Endothelial cell of umbilical vein (primary cell): ENCODE results near the gene PRKCSH. TPM values are rescaled to one million over a fixed set of nuclear protein-coding genes. Genes with fewer than 3 reads are reported as not detected.

Experiments
- BruUV-seq: library from RNA; stranded (reverse); fragments of 400-500 nt; replicated peaks from 2 replicates; lab custom pipeline; 2021; lab: Mats Ljungman, UMichigan
- CTCF ChIA-PET: fragments of 300-600, 350-600 bp; sonication (Branson Sonifier 250); formaldehyde crosslinking; loops from one replicate; lab custom pipeline; 2021; ENCODE audit warnings: antibody characterized with exemption, inconsistent platforms; lab: Charles Lee
- POLR2A ChIA-PET: fragments of 300-600, 350-600 bp; sonication (Branson Sonifier 250); formaldehyde crosslinking; loops from one replicate; lab custom pipeline; 2021; ENCODE audit warnings: antibody characterized with exemption, inconsistent platforms; lab: Charles Lee
- DNase-seq: peaks from one replicate; pipeline ENCODE4 v3.0.0-alpha.2; 2011; ENCODE audit warnings: low read depth, low spot score
- FAIRE-seq: peaks from 2 replicates; lab custom pipeline; 2011; peaks lifted over from hg19 to GRCh38; lab: Jason Lieb, UNC
- H2AFZ ChIP-seq: 2 replicates; pipeline ENCODE4 v1.6.0; 2012; ENCODE audit warnings: low read depth, low read length, control low read depth, inconsistent platforms
- H3K27ac ChIP-seq: 2 replicates; pipeline ENCODE4 v1.5.1; 2011; ENCODE audit warnings: low read depth, mild to moderate bottlenecking, control low read depth, low read length, moderate library complexity; ENCODE audit not compliant: insufficient read depth
- H3K27me3 ChIP-seq, 2 experiments: 2 replicates each; pipeline versions ENCODE4 v1.6.0 to v1.6.1; 2011; ENCODE audit warnings: low read length in 2 of 2, mixed read lengths in 1 of 2; ENCODE audit not compliant: control insufficient read depth in 2 of 2, insufficient read depth in 2 of 2
- H3K36me3 ChIP-seq, 2 experiments: 2 replicates in 1 of 2; 3 replicates in 1 of 2; pipeline ENCODE4 v1.5.1; 2011; ENCODE audit warnings: low read length in 2 of 2, mild to moderate bottlenecking in 1 of 2, moderate library complexity in 1 of 2; ENCODE audit not compliant: control insufficient read depth in 2 of 2, insufficient read depth in 2 of 2; ENCODE audit errors: extremely low read depth in 1 of 2
- H3K4me1 ChIP-seq: 3 replicates; pipeline ENCODE4 v1.5.1; 2011; ENCODE audit warnings: mild to moderate bottlenecking, low read length; ENCODE audit not compliant: control insufficient read depth, insufficient read depth; ENCODE audit errors: extremely low read depth
- H3K4me2 ChIP-seq: 2 replicates; pipeline ENCODE4 v1.6.1; 2011; ENCODE audit warnings: low read length, control low read depth, mixed read lengths; ENCODE audit not compliant: insufficient read depth
- H3K4me3 ChIP-seq, 3 experiments: fragments of 200-600 bp in 1 of 3; sonication (generic), shearing (Covaris generic) in 1 of 3; replicated peaks in 1 of 3; 2 replicates each; pipeline ENCODE4 v1.5.1; 2011 to 2016; ENCODE audit warnings: control low read depth in 3 of 3, low read length in 3 of 3, mild to moderate bottlenecking in 2 of 3, inconsistent platforms in 1 of 3, low read depth in 1 of 3, moderate library complexity in 1 of 3; ENCODE audit not compliant: insufficient read depth in 1 of 3
- H3K79me2 ChIP-seq: 2 replicates; pipeline ENCODE4 v1.6.0; 2012; ENCODE audit warnings: low read length, inconsistent platforms; ENCODE audit not compliant: control insufficient read depth, insufficient read depth
- H3K9ac ChIP-seq: replicated peaks from 2 replicates; pipeline ENCODE3; 2011; ENCODE audit warnings: low read length, control low read depth; ENCODE audit not compliant: insufficient read depth; ENCODE audit errors: extremely low read depth
- H3K9me1 ChIP-seq: replicated peaks from 3 replicates; pipeline ENCODE4 v1.6.0; 2011; ENCODE audit warnings: mild to moderate bottlenecking, low read length; ENCODE audit not compliant: control insufficient read depth, insufficient read depth; ENCODE audit errors: extremely low read depth
- H3K9me3 ChIP-seq: replicated peaks from 2 replicates; pipeline ENCODE4 v1.5.1; 2012; ENCODE audit warnings: low read length, inconsistent platforms; ENCODE audit not compliant: control insufficient read depth, insufficient read depth
- H4K20me1 ChIP-seq: replicated peaks from 2 replicates; pipeline ENCODE3; 2011; ENCODE audit warnings: mild to moderate bottlenecking, low read length; ENCODE audit not compliant: control insufficient read depth, insufficient read depth; ENCODE audit errors: extremely low read depth
- EZH2 ChIP-seq: IDR thresholded peaks from 2 replicates; pipeline ENCODE4 v1.6.1; 2012; ENCODE audit warnings: borderline replicate concordance, low read depth, mild to moderate bottlenecking, moderate library complexity, low read length, inconsistent platforms; ENCODE audit not compliant: severe bottlenecking
- FOS ChIP-seq: IDR thresholded peaks from 2 replicates; pipeline ENCODE4 v1.6.1; 2011; ENCODE audit warnings: mild to moderate bottlenecking, low read length, moderate library complexity, borderline replicate concordance; ENCODE audit not compliant: insufficient read depth
- GATA2 ChIP-seq: IDR thresholded peaks from 2 replicates; pipeline ENCODE4 v1.7.0; 2011; ENCODE audit warnings: low read depth, mild to moderate bottlenecking, moderate library complexity, mixed read lengths, low read length; ENCODE audit not compliant: insufficient read length, insufficient read depth
- JUN ChIP-seq: IDR thresholded peaks from 2 replicates; pipeline ENCODE4 v1.6.1; 2011; ENCODE audit warnings: borderline replicate concordance, low read depth; ENCODE audit not compliant: insufficient read length, insufficient read depth
- MAX ChIP-seq: IDR thresholded peaks from 2 replicates; pipeline ENCODE4 v1.6.1; 2011; ENCODE audit not compliant: insufficient read depth, insufficient read length
- MYC ChIP-seq: IDR thresholded peaks from one replicate; pipeline ENCODE4 v1.6.1; 2011; ENCODE audit warnings: mild to moderate bottlenecking, low read depth, low read length
- POLR2A ChIP-seq: IDR thresholded peaks from 2 replicates; pipeline ENCODE4 v1.6.1; 2012; ENCODE audit warnings: low read depth, mild to moderate bottlenecking, control low read depth, low read length
- POLR2AphosphoS5 ChIP-seq: IDR thresholded peaks from 2 replicates; pipeline ENCODE4 v1.6.1; 2012; ENCODE audit warnings: low read depth, mild to moderate bottlenecking, control low read depth, low read length, moderate library complexity; ENCODE audit not compliant: insufficient read depth
- dilution Hi-C: fragments of 300-500 bp; cut with MboI; formaldehyde crosslinking; loops from one replicate; pipeline ENCODE4 v1.15.0; 2019; ENCODE audit warnings: low sequenced_read_pairs; ENCODE audit not compliant: extremely low pct_ligation_motif_present
- intact Hi-C: fragments of 100-400 bp; cut with micrococcal nuclease; formaldehyde crosslinking; loops from one replicate; pipeline ENCODE4 v1.10.0; 2022
- polyA plus RNA-seq, 4 experiments: library from polyadenylated mRNA; depleted of rRNA in 3 of 4; stranded (reverse) in 3 of 4; unstranded in 1 of 4; fragments of >200 nt; gene quantifications; 2 replicates each; pipeline versions ENCODE4 v1.2.1 to v1.2.3, GENCODE V29; 2011 to 2012; ENCODE audit warnings: missing spikeins in 1 of 4
- total RNA-seq: library from RNA; stranded (reverse); gene quantifications from 2 replicates; pipeline ENCODE4 v1.2.3, GENCODE V29; 2021
- TF ChIP-seq, protein P1 (sequence below), 2 donors: IDR thresholded peaks; 1 replicate in 1 of 2; 2 replicates in 1 of 2; pipeline ENCODE4 v1.5.1; 2011; ENCODE audit warnings: low read length in 2 of 2, mild to moderate bottlenecking in 2 of 2, moderate library complexity in 2 of 2, control low read depth in 1 of 2, inconsistent platforms in 1 of 2, low read depth in 1 of 2; ENCODE audit not compliant: insufficient read depth in 1 of 2; ENCODE audit errors: extremely low read depth in 1 of 2

Gene PRKCSH
- total and polyA plus RNA-seq, 2 donors (not counting 3 experiments of a cell fraction or from before 2014, with no cell fraction given) = 215 to 425 TPM

DNA sequence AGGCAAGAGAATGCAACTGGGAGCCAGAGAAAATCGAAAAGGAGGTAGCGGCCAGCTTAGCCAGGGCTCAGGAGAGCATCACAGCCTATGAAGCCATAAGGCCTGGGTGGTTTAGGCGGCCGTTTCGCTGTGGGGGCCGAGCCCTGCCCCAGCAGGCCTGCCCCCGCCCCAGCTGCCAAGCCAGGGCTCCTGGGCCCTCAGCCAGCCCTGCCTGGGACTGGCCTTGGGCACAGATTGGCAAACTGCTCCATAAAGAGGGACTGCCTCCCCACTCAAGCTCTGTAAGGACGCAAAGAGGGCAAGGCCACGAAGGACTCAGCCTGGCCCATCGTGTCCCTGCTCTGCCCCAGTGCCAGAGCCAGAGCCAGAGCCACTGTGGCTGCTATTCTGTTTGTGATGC, 60.0 kb downstream of the PRKCSH start:
- H3K4me3 ChIP-seq = no peak overlapping the region
- no peak overlapping the region for H2AFZ ChIP-seq
- H3K9ac ChIP-seq = no peak overlapping the region
- no TSS peak for BruUV-seq
- no peaks in the 10 kb centered on the region for H4K20me1 ChIP-seq
- DNase-seq = no peak
- no peaks in the 10 kb centered on the region for H3K9me1 ChIP-seq
- H3K36me3 ChIP-seq = peaks cover 3 to 9% of the 10 kb centered on the region in 2 experiments
- no peaks in the 10 kb centered on the region for H3K27me3 ChIP-seq
- no peak overlapping the region for H3K27ac ChIP-seq
- FAIRE-seq = no peak
- intact Hi-C loops (loop anchor here (5.0 kb wide), 1 partner anchor 42 kb away; the partner anchor contains the start of gene CNN1), dilution Hi-C loops (no loop called here)
- ChIA-PET POLR2A (no interaction called here), CTCF (interaction anchor here (1.2 to 1.6 kb wide), 2 partner anchors 13 to 93 kb away, joined by 3 to 4 read pairs; no protein-coding TSS in a partner anchor)
- no peaks in the 10 kb centered on the region for H3K79me2 ChIP-seq
- TF ChIP-seq EZH2 (no peak), JUN (no peak), POLR2A (no peak)
- TF ChIP-seq, protein P1, sequence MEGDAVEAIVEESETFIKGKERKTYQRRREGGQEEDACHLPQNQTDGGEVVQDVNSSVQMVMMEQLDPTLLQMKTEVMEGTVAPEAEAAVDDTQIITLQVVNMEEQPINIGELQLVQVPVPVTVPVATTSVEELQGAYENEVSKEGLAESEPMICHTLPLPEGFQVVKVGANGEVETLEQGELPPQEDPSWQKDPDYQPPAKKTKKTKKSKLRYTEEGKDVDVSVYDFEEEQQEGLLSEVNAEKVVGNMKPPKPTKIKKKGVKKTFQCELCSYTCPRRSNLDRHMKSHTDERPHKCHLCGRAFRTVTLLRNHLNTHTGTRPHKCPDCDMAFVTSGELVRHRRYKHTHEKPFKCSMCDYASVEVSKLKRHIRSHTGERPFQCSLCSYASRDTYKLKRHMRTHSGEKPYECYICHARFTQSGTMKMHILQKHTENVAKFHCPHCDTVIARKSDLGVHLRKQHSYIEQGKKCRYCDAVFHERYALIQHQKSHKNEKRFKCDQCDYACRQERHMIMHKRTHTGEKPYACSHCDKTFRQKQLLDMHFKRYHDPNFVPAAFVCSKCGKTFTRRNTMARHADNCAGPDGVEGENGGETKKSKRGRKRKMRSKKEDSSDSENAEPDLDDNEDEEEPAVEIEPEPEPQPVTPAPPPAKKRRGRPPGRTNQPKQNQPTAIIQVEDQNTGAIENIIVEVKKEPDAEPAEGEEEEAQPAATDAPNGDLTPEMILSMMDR (IDR thresholded peaks at IDR 0.05; ENCODE audit: extremely low read depth in 1 of 2, insufficient read depth in 1 of 2, low read depth in 1 of 2, low read length in 2 of 2) = no peak
- H3K9me3 ChIP-seq = no peaks in the 10 kb centered on the region
- no peak overlapping the region for H3K4me2 ChIP-seq
- H3K4me1 ChIP-seq = no peaks in the 10 kb centered on the region

DNA sequence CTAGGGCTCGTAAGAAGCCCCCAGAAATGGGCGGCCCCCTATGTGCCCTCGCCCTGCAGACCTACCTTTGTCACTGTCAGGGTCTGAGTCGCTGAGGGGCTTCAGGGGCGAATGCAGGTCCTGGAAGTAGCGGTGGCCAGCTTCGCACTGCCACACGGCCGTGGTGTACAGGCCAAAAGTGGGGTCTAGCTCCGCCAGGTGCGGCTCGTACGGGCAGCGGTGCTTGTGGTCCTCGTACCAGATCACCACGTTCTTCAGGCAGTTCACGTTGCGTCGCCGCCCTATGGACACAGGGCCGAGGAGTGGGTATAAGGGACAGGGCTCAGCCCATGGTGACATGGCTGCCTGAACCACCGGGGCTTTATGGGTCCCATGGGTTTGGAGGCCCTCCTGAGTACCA, 60.5 kb downstream of the PRKCSH start:
- H3K27me3 ChIP-seq = no peaks in the 10 kb centered on the region
- H3K4me2 ChIP-seq = no peak overlapping the region
- ChIA-PET POLR2A (no interaction called here), CTCF (interaction anchor here (1.0 to 1.6 kb wide), 3 partner anchors 10 to 92 kb away, joined by 3 to 4 read pairs (median 3); partner anchors contain the start of gene ZNF653)
- H3K4me1 ChIP-seq = no peaks in the 10 kb centered on the region
- FAIRE-seq = no peak
- DNase-seq = no peak
- no peaks in the 10 kb centered on the region for H3K9me3 ChIP-seq
- no TSS peak for BruUV-seq
- H3K36me3 ChIP-seq = peaks cover 3 to 9% of the 10 kb centered on the region in 2 experiments
- no peaks in the 10 kb centered on the region for H3K9me1 ChIP-seq
- no peaks in the 10 kb centered on the region for H4K20me1 ChIP-seq
- dilution Hi-C loops = no loop called here
- no peak overlapping the region for H2AFZ ChIP-seq
- H3K4me3 ChIP-seq = no peak overlapping the region
- intact Hi-C loops = loop anchor here (1.0 to 5.0 kb wide), 2 partner anchors 41 to 91 kb away; partner anchors contain the start of gene CNN1
- no peaks in the 10 kb centered on the region for H3K79me2 ChIP-seq
- no peak overlapping the region for H3K27ac ChIP-seq
- H3K9ac ChIP-seq = no peak overlapping the region
- TF ChIP-seq MAX (no peak), GATA2 (no peak), MYC (no peak), POLR2AphosphoS5 (no peak), EZH2 (no peak), JUN (no peak), POLR2A (no peak), FOS (no peak)
- TF ChIP-seq, protein P1 (IDR thresholded peaks at IDR 0.05; ENCODE audit: extremely low read depth in 1 of 2, insufficient read depth in 1 of 2, low read depth in 1 of 2, low read length in 2 of 2) = no peak
